Omental fat pad (tissue), 4 donors: ENCODE data around the gene PCSK9. TPM values are rescaled to one million over a fixed set of nuclear protein-coding genes. Genes with fewer than 3 reads are reported as not detected.

Source experiments
- ATAC-seq: fragments of 150-250 bp; one replicate; pipeline ENCODE4 v1.9.1; 2016; ENCODE audit warnings: mild to moderate bottlenecking, moderate library complexity; ENCODE audit not compliant: low FRiP score
- DNase-seq: peaks from one replicate; pipeline ENCODE4 v3.0.0-alpha.2; 2019; ENCODE audit warnings: low spot score
- CTCF ChIP-seq, 3 donors: fragments of 450-650 bp; IDR thresholded peaks; one replicate each; pipeline ENCODE4 v1.5.1; 2016 to 2017; ENCODE audit warnings: antibody characterized with exemption in 3 of 3, mild to moderate bottlenecking in 3 of 3, moderate library complexity in 2 of 3
- total RNA-seq, 4 donors: library from RNA; depleted of rRNA; stranded (reverse); fragments of >200 nt; gene quantifications; one replicate each; pipeline ENCODE4 v1.1.0, GENCODE V29; 2016

The PCSK9 gene
- total RNA-seq, 4 donors from 2014 or later, result 0.56 to 0.95 (median 0.80) TPM

- DNase-seq, result no peak
- no peak for TF ChIP-seq CTCF (IDR thresholded peaks at IDR 0.05)
- no peak for ATAC-seq
These were observed 1.4 kb upstream of the PCSK9 start for GRCh38 chr1:55037733-55038551.

- DNase-seq (no peak), ATAC-seq (no peak)
- no peak for TF ChIP-seq CTCF (IDR thresholded peaks at IDR 0.05)
These were observed 853 bp upstream of the PCSK9 start for GRCh38 chr1:55038552-55038838.

GRCh38 chr1:55038974-55039341 is 390 bp upstream of the PCSK9 start:
- ATAC-seq (no peak), DNase-seq (no peak)
- no peak for TF ChIP-seq CTCF (IDR thresholded peaks at IDR 0.05)

- no peak for TF ChIP-seq CTCF (IDR thresholded peaks at IDR 0.05)
- DNase-seq, result no peak
- ATAC-seq, result peak; percentile 28
These were observed 960 bp downstream of the PCSK9 start for GRCh38 chr1:55040083-55040932.

- ATAC-seq (no peak), DNase-seq (no peak)
- TF ChIP-seq CTCF (IDR thresholded peaks at IDR 0.05), result no peak
These were observed 1.7 kb downstream of the PCSK9 start for GRCh38 chr1:55040933-55041494.

GRCh38 chr1:55041613-55042012 is 2.3 kb downstream of the PCSK9 start:
- no peak for TF ChIP-seq CTCF (IDR thresholded peaks at IDR 0.05)
- DNase-seq (no peak), ATAC-seq (no peak)
